GM18909 (cell line): ENCODE data around the gene RHBDF2.

ENCODE experiments used
- ATAC-seq: cut with Tn5 transposase; IDR thresholded peaks from one replicate; pipeline ENCODE4 v1.9.1; 2021; ENCODE audit warnings: mild to moderate bottlenecking; ENCODE audit not compliant: unreplicated experiment, poor library complexity

The RHBDF2 gene

GRCh38 chr17:76501018-76501826 lies at the start of gene RHBDF2:
Gene RHBDF2 (minus strand): TSS chr17:76501423. CDS start chr17:76481524, 19,899 bp downstream.
- peak; percentile 79 for ATAC-seq

DNA sequence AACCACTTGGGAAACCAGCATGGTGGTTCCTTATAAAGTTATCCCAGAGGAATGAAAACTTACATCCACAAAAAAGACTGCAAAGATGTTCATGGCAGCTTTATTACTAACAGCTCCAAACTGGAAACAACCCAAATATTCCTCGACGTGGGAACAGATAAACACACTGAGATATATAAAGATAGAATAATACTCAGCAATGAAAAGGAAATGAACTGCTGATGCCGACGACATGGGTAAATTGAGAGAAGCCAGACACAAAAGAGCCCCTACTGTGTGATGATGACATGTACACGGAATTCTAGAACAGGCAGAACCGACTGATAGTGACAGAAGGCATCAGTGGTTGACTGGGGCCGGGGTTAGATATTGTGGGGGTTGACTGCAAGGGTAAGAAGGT lies 48.3 kb upstream of the RHBDF2 start:
- no peak for ATAC-seq

DNA sequence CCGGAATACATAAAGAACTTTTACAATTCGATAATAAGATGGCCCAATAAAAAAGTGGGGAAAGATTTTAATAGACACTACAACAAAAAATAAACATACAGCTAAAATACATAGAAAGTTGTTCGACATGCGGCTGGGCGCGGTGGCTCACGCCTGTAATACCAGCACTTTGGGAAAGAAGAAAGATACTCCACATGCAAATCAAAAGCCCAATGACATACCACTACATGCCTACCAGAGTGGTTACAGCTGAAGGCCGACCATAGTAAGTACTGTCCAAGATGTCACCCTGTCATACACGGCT lies 47.9 kb upstream of the RHBDF2 start:
- ATAC-seq: no peak

DNA sequence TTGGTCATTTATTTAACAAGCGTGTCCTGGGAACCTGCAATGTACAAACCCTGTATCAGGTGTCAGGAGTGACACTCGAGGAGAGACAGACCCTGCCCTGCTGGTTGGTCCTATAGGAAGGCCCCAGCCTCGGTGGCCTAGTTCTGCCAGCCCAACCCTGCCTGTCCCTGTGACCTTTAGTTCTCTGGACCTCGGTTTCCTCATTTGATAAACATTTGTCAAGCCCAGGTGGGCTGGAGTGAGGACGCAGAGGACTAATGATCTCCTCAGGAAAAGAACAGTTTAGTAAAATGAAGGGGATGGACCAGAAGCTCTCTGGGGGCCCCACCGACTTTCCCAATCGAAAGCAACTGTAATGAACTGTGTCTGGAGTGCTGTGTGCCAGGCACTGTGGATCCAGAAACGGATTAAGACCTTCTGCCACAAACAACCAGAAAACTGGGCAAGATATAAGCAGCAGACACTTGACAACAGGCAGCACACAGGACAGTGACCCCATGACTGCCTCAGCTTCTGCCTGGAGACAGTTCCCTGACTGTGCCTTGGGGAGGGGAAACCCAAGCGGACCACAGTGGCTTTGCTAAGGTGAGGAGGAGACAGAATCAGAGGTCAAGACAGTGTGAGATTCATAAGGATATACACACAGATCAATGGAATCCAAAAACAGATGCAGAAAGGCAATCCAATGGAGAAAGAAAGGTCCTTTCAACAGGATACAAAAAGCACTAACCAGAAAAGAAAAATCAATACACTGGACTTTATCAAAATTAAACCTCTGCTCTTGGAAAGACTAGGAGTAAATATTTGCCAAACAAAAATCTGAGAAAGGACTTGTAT lies 47.4 kb upstream of the RHBDF2 start:
- ATAC-seq: no peak

GRCh38 chr17:76547642-76548202 lies 46.5 kb upstream of the RHBDF2 start:
- ATAC-seq: no peak

DNA sequence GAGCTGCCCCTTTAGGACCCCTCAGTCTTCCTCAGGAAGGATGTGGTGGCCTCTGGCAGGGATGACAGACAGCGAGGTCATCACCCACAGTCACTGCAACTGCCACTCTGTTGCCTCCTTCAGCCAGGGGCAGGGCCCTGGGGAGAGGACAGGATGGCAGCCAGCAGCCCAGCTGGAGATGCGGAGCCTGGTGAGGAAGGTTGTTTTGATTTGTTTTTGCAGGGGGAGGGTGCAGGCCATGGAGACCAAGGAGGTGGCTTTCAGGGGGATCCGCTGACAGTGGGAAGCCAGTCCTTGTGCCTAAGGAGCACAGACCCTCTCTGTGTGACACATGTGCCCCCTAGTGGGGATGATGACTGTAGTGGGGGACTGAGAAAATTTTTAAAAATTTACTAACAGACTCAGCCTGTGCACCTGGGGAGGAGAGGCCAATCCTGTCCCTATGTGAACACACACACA lies 46.0 kb upstream of the RHBDF2 start:
- ATAC-seq: no peak

DNA sequence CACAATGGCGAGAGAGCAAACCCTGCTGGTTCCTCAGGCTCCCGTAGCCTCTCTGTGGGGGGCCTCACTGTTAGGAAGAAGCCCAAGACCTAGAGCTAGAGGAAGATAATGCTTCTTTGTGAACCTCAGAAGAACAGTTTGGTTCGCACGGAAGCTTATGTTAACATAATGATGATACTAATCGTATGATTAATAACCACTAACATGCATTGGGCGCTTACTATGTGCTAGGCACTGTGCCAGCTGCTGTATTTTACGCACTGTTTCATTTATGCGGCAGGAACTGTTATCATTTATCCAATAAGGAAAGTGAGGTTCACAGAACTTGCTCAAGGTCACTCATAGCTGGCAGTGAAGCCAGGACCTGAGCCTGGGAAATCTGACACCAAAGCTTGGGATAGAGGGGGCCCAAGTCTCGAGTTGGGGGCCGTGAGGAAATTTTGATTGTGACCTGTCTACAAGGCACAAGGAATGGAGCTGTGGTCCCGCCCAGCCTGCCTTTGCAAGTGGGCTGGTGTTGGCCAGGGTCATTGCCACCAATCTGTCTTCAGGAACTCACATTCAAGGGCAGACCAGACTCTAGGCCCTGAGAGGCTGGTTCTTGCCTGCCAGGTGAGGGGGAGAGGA lies 45.4 kb upstream of the RHBDF2 start:
- no peak for ATAC-seq

- no peak for ATAC-seq
These were observed 44.8 kb upstream of the RHBDF2 start for GRCh38 chr17:76545918-76546555.

- ATAC-seq: no peak
These were observed 43.5 kb upstream of the RHBDF2 start for GRCh38 chr17:76544546-76545365.

DNA sequence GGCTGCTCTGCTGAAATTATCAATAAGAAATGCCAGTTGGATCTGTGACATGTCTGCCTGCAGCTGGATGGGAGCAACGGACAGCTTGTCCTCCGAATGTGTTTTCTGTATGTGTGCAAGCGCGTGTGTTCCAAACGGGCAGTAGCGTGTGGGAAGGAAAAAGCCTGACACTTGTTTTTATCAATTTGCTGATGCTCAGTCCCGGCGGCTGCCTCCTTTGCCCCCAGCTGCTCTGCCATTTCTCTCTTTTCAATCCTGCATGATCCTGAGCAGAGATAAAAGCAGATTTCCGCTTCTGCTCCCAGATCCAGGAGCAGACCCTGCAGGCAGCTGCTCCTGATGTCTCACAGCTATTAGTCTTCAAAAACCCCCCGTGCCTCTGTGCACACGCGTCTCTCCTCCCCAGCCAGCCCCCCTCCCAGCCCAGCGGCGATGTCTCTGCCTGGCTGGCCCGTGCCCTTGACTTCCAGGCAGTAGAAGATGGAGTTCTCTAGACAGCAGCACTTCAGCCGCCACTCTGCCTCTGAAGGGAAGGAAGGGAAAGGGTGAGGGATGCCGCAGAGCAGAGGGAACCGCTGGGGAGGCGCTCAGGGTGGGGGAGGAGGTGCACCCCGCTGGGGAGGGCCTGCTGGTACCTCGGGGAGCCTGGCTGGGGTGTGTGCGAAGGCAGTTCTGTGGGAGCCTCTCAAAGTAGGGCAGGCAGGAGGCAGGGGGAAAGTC lies 42.8 kb upstream of the RHBDF2 start:
- ATAC-seq: no peak

GRCh38 chr17:76543482-76543825 lies 42.2 kb upstream of the RHBDF2 start:
- ATAC-seq: no peak

DNA sequence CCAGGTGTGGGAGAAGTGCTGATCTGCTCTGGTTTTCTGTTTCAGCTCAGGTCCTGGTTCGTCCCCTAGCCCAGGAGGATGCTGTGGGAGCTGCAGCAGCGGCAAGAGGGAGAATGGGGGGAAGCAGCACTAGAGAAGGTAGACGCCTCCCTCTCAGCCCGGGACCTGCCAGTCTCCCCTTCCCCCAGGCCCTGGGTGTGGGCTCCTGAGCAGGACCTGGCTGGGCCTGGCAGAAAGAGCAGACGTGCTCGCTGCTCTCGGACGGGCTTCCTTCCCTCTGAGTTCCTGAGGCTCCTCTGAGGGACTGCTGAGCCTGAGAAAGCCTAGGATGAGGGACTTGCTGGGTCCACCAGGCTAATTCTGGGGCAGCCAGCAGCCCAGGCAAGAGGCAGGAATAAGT lies 41.8 kb upstream of the RHBDF2 start:
- ATAC-seq: no peak

DNA sequence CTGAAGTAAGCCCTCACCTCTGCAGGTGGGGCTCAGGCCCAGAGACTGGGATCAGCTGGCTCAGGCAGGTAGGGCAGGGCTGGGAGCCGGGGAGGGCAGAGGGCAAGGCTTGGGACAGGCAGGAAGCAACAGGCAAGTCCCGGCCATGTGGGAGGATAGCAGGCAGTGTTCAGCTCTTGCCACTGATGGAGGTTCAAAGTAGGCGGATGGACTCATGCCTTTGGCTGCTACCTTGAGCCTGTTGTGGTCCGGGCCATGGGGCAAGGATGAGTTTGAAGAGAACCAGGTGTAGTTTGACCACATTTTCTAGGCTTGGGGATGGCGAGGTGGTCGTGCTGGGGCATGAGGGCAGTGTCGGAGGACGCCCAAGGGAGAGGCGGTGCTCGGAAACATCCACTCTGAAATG lies 41.3 kb upstream of the RHBDF2 start:
- no peak for ATAC-seq

- ATAC-seq: no peak
These were observed 40.7 kb upstream of the RHBDF2 start for GRCh38 chr17:76541739-76542454.

GRCh38 chr17:76540381-76541300 lies 39.4 kb upstream of the RHBDF2 start:
- ATAC-seq: no peak

DNA sequence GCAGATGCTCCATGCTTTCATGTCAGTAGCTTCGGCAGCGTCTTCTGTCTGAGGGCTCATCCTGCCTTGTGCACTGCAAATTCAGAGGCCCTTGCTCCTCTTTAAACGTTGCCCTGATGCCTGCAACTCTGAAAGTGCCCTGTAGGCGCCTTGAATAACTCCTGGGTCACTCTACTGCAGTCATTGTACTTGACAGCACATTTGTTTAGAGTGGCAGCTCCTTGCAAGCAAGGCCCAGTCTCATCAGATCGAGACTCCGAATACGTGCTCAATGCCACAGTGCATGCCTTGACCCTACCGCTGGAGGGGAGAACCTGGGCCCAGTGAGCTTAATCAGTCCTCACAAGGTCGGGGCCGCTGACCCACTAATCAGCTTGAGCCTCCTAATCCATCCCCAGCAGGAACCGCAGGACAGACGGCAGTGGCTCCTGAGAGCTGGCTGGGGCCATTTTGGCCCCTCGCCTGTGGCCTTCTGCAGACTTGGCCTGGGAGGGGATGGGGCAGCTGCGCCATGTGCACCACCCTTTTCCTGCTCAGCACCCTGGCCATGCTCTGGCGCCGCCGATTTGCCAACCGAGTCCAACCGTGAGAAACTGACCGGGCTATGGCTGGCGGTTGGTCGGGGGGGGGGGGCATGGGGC lies 38.5 kb upstream of the RHBDF2 start, which contains the start of gene PRCD:
Gene PRCD (plus strand): TSS at position 414 of the 641 bp plus-strand sequence. CDS start 98 bp downstream, at position 512.
- ATAC-seq: no peak
